Middle frontal gyrus (tissue), 1 donor: Measurements from ENCODE around the gene ALCAM.

Experiments
- DNase-seq: peaks from one replicate; pipeline ENCODE4 v3.0.0-alpha.2; 2015; ENCODE audit warnings: low spot score; ENCODE audit errors: extremely low spot score

ALCAM gene

GRCh38 chr3:105429034-105429762 is 62.5 kb downstream of the ALCAM start:
- DNase-seq, result no peak

- DNase-seq, result no peak
Measured at GRCh38 chr3:105430455-105430854, 63.7 kb downstream of the ALCAM start.

GRCh38 chr3:105431200-105431599 is 64.5 kb downstream of the ALCAM start:
- no peak for DNase-seq

GRCh38 chr3:105435277-105435676 is 68.6 kb downstream of the ALCAM start:
- DNase-seq, result no peak

- DNase-seq, result no peak
Measured at GRCh38 chr3:105436687-105437086, 70.0 kb downstream of the ALCAM start.

- no peak for DNase-seq
Measured at GRCh38 chr3:105440113-105440512, 73.4 kb downstream of the ALCAM start.

GRCh38 chr3:105444725-105445124 is 78.0 kb downstream of the ALCAM start:
- no peak for DNase-seq

GRCh38 chr3:105448338-105448982 is 81.8 kb downstream of the ALCAM start:
- peak; percentile 84 for DNase-seq

GRCh38 chr3:105449414-105449813 is 82.7 kb downstream of the ALCAM start:
- no peak for DNase-seq

- no peak for DNase-seq
Measured at GRCh38 chr3:105456017-105456416, 89.3 kb downstream of the ALCAM start.

GRCh38 chr3:105458518-105459215 is 92.0 kb downstream of the ALCAM start:
- no peak for DNase-seq

GRCh38 chr3:105459566-105460290 is 93.0 kb downstream of the ALCAM start:
- DNase-seq, result no peak

GRCh38 chr3:105463620-105464019 is 96.9 kb downstream of the ALCAM start:
- DNase-seq, result no peak

- DNase-seq, result no peak
Measured at GRCh38 chr3:105465251-105465853, 98.6 kb downstream of the ALCAM start.

GRCh38 chr3:105466072-105466471 is 99.4 kb downstream of the ALCAM start:
- DNase-seq, result no peak

- no peak for DNase-seq
Measured at GRCh38 chr3:105466495-105467404, 100.0 kb downstream of the ALCAM start.

- DNase-seq, result no peak
Measured at GRCh38 chr3:105470851-105471250, 104.1 kb downstream of the ALCAM start.

- DNase-seq, result no peak
Measured at GRCh38 chr3:105473521-105474223, 107.0 kb downstream of the ALCAM start.

GRCh38 chr3:105480768-105481167 is 114.1 kb downstream of the ALCAM start:
- no peak for DNase-seq

- DNase-seq, result no peak
Measured at GRCh38 chr3:105483476-105483875, 116.8 kb downstream of the ALCAM start.
